Endothelial cell (in vitro differentiated cells): ENCODE data around the gene BAG2. TPM values are rescaled to one million over a fixed set of nuclear protein-coding genes. Genes with fewer than 3 reads are reported as not detected.

ENCODE experiments used
- DNase-seq: peaks from one replicate; pipeline ENCODE4 v3.0.0; 2021; ENCODE audit warnings: low spot score
- H3K27ac Mint-ChIP-seq: one replicate; pipeline ENCODE4 v1.8.0; 2021; ENCODE audit warnings: mixed read lengths, inconsistent platforms; ENCODE audit not compliant: unreplicated experiment
- H3K27me3 Mint-ChIP-seq: one replicate; pipeline ENCODE4 v1.8.0; 2021; ENCODE audit warnings: mild to moderate bottlenecking, moderate library complexity, mixed read lengths, inconsistent platforms; ENCODE audit not compliant: unreplicated experiment
- H3K36me3 Mint-ChIP-seq: one replicate; pipeline ENCODE4 v1.8.0; 2021; ENCODE audit warnings: mild to moderate bottlenecking, low read depth, mixed read lengths, inconsistent platforms; ENCODE audit not compliant: unreplicated experiment
- H3K4me1 Mint-ChIP-seq: one replicate; pipeline ENCODE4 v1.8.0; 2021; ENCODE audit warnings: mild to moderate bottlenecking, mixed read lengths, inconsistent platforms; ENCODE audit not compliant: unreplicated experiment
- H3K4me3 Mint-ChIP-seq: one replicate; pipeline ENCODE4 v1.8.0; 2021; ENCODE audit warnings: mild to moderate bottlenecking, mixed read lengths, inconsistent platforms; ENCODE audit not compliant: unreplicated experiment
- H3K9me3 Mint-ChIP-seq: one replicate; pipeline ENCODE4 v1.8.0; 2021; ENCODE audit warnings: mixed read lengths, inconsistent platforms; ENCODE audit not compliant: unreplicated experiment
- CTCF ChIP-seq: fragments of 200-600 bp; sonication (generic); IDR thresholded peaks from one replicate; pipeline ENCODE4 v1.5.0; 2021; ENCODE audit warnings: antibody characterized with exemption; ENCODE audit not compliant: unreplicated experiment
- total RNA-seq: library from RNA; stranded (reverse); fragmentation: NEBNext Ultra II Directional; extraction: Animal tissue kit (Norgen Biotek cat#: 25700); gene quantifications from one replicate; pipeline ENCODE4 v1.2.1, GENCODE V29; 2021; ENCODE audit not compliant: unreplicated experiment

BAG2 gene
- total RNA-seq, 1 donor from 2014 or later, result 1.3 TPM

- Mint-ChIP-seq H3K36me3 (no peaks in the 10 kb centered on the region), H3K4me3 (peak overlapping the region; percentile 92), H3K27ac (no peak overlapping the region), H3K9me3 (no peaks in the 10 kb centered on the region), H3K27me3 (peaks cover 9% of the 10 kb centered on the region), H3K4me1 (peaks cover 12% of the 10 kb centered on the region)
- DNase-seq, result no peak
- TF ChIP-seq CTCF, result no peak
These were observed 1.1 kb downstream of the BAG2 start for GRCh38 chr6:57173056-57173885.

GRCh38 chr6:57173886-57174510 lies 1.9 kb downstream of the BAG2 start:
- no peaks in the 10 kb centered on the region for H3K36me3 Mint-ChIP-seq
- H3K27ac Mint-ChIP-seq, result no peak overlapping the region
- TF ChIP-seq CTCF, result no peak
- H3K4me1 Mint-ChIP-seq, result peaks cover 12% of the 10 kb centered on the region
- peaks cover 9% of the 10 kb centered on the region for H3K27me3 Mint-ChIP-seq
- H3K9me3 Mint-ChIP-seq, result no peaks in the 10 kb centered on the region
- H3K4me3 Mint-ChIP-seq, result peak overlapping the region; percentile 92
- no peak for DNase-seq

- Mint-ChIP-seq H3K9me3 (no peaks in the 10 kb centered on the region), H3K4me3 (no peak overlapping the region), H3K36me3 (no peaks in the 10 kb centered on the region), H3K4me1 (peaks cover 12% of the 10 kb centered on the region), H3K27me3 (peaks cover 9% of the 10 kb centered on the region), H3K27ac (no peak overlapping the region)
- TF ChIP-seq CTCF, result no peak
- no peak for DNase-seq
These were observed 2.4 kb downstream of the BAG2 start for GRCh38 chr6:57174511-57174907.

- DNase-seq, result no peak
- H3K4me3 Mint-ChIP-seq, result no peak overlapping the region
- peaks cover 8% of the 10 kb centered on the region for H3K36me3 Mint-ChIP-seq
- H3K27me3 Mint-ChIP-seq, result peaks cover 7% of the 10 kb centered on the region
- no peak for TF ChIP-seq CTCF
- peaks cover 8% of the 10 kb centered on the region for H3K4me1 Mint-ChIP-seq
- no peaks in the 10 kb centered on the region for H3K9me3 Mint-ChIP-seq
- no peak overlapping the region for H3K27ac Mint-ChIP-seq
These were observed 5.6 kb downstream of the BAG2 start for GRCh38 chr6:57177545-57178265.
